ENCODE measurements around the gene HDAC8. TPM values are rescaled to one million over a fixed set of nuclear protein-coding genes. Genes with fewer than 3 reads are reported as not detected.

Gene HDAC8
- total RNA-seq, 2 donors from 2014 or later = 33.3 to 33.9 TPM

DNA sequence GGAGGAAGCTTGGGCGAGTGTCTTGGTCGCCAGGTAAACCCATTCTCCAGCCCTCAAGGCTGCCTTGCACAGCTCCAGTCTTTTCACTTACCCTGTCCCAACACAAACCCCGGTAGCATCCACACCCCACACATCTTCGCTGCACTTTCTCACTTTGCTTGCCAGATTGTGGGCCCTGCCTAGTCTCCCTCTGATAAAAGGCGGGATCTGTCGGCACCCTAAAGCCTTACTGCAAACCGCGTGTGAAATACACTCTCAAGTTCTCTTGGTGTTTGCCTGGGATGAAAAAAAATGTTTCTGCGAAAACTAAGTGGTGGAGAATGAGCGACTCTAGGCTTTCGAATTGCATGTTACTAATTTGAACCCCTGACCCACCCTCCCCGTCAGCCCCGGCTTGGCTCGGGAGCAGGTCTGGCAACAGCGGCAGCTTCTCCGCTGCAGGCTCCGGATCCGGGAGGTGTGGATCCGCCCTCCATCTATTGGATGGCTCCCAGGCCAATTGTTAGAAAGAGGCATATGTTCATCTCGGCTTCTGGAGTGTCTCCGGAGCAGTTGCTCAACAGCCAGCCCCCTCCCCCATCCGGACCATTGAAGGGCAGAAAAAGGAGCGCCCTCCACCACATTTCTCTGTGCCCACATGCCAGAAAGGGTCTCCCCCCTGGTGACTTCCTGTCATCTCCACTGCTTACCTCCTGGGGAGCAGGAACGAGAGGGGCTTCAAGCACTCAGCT lies 263.9 kb downstream of the HDAC8 start:
- Mint-ChIP-seq H3K36me3 (ENCODE audit: low read depth) (no peaks in the 10 kb centered on the region), H3K9me3 (peaks cover 48% of the 10 kb centered on the region), H3K4me1 (peaks cover 9% of the 10 kb centered on the region), H3K27ac (no peak overlapping the region), H3K4me3 (peak overlapping the region; percentile 42), H3K27me3 (ENCODE audit: insufficient read depth) (peaks cover 74% of the 10 kb centered on the region)
- Histone ChIP-seq H3K4me3 (ENCODE audit: low read length) (peak overlapping the region; percentile 75), H3K4me1 (ENCODE audit: control insufficient read depth, insufficient read depth, low read length) (no peaks in the 10 kb centered on the region), H3K9me3 (ENCODE audit: control insufficient read depth, low read length) (no peaks in the 10 kb centered on the region), H3K27ac (ENCODE audit: low read depth, low read length) (no peak overlapping the region), H3K9ac (ENCODE audit: extremely low read depth, low read length, poor library complexity, severe bottlenecking) (no peak overlapping the region), H3K36me3 (ENCODE audit: control insufficient read depth, insufficient read depth, low read length) (no peaks in the 10 kb centered on the region), H3K27me3 (ENCODE audit: control insufficient read depth, insufficient read depth, low read length, poor library complexity, severe bottlenecking) (peaks cover 62% of the 10 kb centered on the region)
- 2 to 6% methylated on average over 3 to 23 of the region's 24 CpGs for WGBS, 2 experiments (ENCODE audit: insufficient coverage in 1 of 2, insufficient read length in 1 of 2)
- DNase-seq = peak; percentile 91
- TF ChIP-seq CTCF (conservative IDR thresholded peaks at IDR 0.05) = no peak

DNA sequence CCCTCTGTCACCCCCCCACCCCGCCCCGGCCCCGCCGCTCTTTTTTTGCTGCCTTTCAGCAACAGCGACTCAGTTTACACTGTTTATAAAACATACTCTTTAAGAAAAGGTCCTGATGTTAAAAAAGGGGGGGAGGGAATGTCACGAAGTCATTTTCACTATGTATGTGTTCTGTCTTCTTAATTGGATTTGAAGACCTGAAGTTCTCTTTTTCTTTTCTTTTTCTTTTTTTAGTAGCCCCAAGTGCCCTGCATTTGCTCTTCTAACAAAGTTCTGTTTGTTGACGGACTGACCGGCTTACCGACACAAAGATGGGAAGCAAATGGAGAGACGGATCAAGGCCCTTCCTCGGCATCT lies 264.5 kb downstream of the HDAC8 start:
- H3K27me3 ChIP-seq (ENCODE audit: control insufficient read depth, insufficient read depth, low read length, poor library complexity, severe bottlenecking) = peaks cover 68% of the 10 kb centered on the region
- TF ChIP-seq CTCF (conservative IDR thresholded peaks at IDR 0.05) = no peak

GRCh38 chrX:72307646-72308051 lies 265.0 kb downstream of the HDAC8 start:
- H3K27me3 Mint-ChIP-seq (ENCODE audit: insufficient read depth) = peaks cover 79% of the 10 kb centered on the region
- Histone ChIP-seq H3K4me1 (ENCODE audit: control insufficient read depth, insufficient read depth, low read length) (no peaks in the 10 kb centered on the region), H3K27ac (ENCODE audit: low read depth, low read length) (no peak overlapping the region), H3K36me3 (ENCODE audit: control insufficient read depth, insufficient read depth, low read length) (no peaks in the 10 kb centered on the region), H3K9me3 (ENCODE audit: control insufficient read depth, low read length) (no peaks in the 10 kb centered on the region), H3K27me3 (ENCODE audit: control insufficient read depth, insufficient read depth, low read length, poor library complexity, severe bottlenecking) (peaks cover 73% of the 10 kb centered on the region), H3K4me3 (ENCODE audit: low read length) (no peak overlapping the region), H3K9ac (ENCODE audit: extremely low read depth, low read length, poor library complexity, severe bottlenecking) (no peak overlapping the region)
- H3K27ac Mint-ChIP-seq = no peak overlapping the region
- peaks cover 9% of the 10 kb centered on the region for H3K4me1 Mint-ChIP-seq
- peaks cover 47% of the 10 kb centered on the region for H3K9me3 Mint-ChIP-seq
- no peak for TF ChIP-seq CTCF (conservative IDR thresholded peaks at IDR 0.05)
- no peak for DNase-seq
- H3K4me3 Mint-ChIP-seq = peak overlapping the region; percentile 57
- 0 to 6% methylated on average over 2 to 17 of the region's 17 CpGs for WGBS, 2 experiments (ENCODE audit: insufficient coverage in 1 of 2, insufficient read length in 1 of 2)
- no peaks in the 10 kb centered on the region for H3K36me3 Mint-ChIP-seq (ENCODE audit: low read depth)

More for the DNA sequence above, 264.5 kb downstream of the HDAC8 start:
- Mint-ChIP-seq H3K27me3 (ENCODE audit: insufficient read depth) (peaks cover 74% of the 10 kb centered on the region), H3K27ac (no peak overlapping the region), H3K9me3 (peaks cover 46% of the 10 kb centered on the region), H3K4me3 (peak overlapping the region; percentile 42), H3K36me3 (ENCODE audit: low read depth) (no peaks in the 10 kb centered on the region), H3K4me1 (peaks cover 9% of the 10 kb centered on the region)
- Histone ChIP-seq H3K9me3 (ENCODE audit: control insufficient read depth, low read length) (no peaks in the 10 kb centered on the region), H3K4me1 (ENCODE audit: control insufficient read depth, insufficient read depth, low read length) (no peaks in the 10 kb centered on the region), H3K27ac (ENCODE audit: low read depth, low read length) (no peak overlapping the region), H3K4me3 (ENCODE audit: low read length) (no peak overlapping the region), H3K9ac (ENCODE audit: extremely low read depth, low read length, poor library complexity, severe bottlenecking) (no peak overlapping the region), H3K36me3 (ENCODE audit: control insufficient read depth, insufficient read depth, low read length) (no peaks in the 10 kb centered on the region)
- DNase-seq = no peak
- WGBS, 2 experiments (ENCODE audit: insufficient coverage in 1 of 2, insufficient read length in 1 of 2) = 3% methylated on average over 6 of the region's 11 CpGs; no CpG with 5 or more reads in 1 of the 2 experiments
